HG02678 (cell line): Measurements from ENCODE around the gene CLMN.
A peak's percentile ranks its signal among the peaks of the same experiment; 100 is the strongest.

Experiments
- ATAC-seq: cut with Tn5 transposase; IDR thresholded peaks from one replicate; pipeline ENCODE4 v1.9.1; 2021; ENCODE audit warnings: mild to moderate bottlenecking, moderate library complexity; ENCODE audit not compliant: unreplicated experiment

CLMN gene

DNA sequence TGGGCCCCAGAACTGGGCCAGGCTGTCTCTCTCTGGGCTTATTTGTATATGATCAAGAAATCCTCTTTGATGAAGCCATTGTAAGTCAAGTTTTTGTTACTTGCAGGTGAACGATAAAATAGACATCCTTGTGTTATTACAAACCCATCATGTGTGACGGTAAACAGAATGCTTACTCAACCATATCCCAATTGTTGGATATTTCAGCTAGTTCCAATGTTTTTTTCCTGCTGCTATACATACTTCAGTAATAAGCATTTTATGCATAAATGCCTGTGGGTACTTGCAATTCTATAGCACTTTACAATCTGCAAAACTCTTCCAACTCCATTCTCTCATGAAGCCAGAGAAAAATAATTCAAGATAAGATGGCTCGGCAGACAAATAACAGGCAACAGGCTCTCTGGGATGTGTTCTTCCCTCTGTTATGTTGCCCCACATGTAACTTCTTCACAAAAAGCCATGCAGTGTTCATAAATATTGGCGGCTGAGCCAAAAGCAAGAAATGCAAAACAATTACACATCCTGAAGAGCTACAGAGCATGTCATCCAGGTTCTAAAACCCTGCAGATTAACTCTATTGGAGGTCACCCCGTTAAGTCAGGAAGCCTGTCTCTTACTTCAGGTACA is 69.5 kb downstream of the CLMN start:
- no peak for ATAC-seq

DNA sequence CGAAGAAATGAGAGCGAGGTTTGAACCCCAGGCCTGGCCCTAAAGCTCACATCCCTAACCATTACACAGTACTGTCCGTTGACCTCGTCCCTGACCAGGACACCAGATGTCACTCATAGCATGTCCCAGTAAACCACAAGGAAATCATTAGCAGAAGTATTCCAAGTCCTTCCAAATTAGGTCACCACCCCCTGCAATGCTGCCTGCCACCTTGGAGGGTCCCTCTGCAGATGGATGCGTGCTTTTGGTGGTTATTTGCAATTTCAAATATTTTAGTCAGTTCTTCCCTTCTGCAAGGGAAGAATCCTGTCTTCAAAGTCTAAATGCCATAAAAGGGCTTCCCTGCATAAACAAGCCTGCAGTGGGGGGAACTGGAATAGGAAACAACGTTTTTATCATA is 71.3 kb downstream of the CLMN start:
- no peak for ATAC-seq

DNA sequence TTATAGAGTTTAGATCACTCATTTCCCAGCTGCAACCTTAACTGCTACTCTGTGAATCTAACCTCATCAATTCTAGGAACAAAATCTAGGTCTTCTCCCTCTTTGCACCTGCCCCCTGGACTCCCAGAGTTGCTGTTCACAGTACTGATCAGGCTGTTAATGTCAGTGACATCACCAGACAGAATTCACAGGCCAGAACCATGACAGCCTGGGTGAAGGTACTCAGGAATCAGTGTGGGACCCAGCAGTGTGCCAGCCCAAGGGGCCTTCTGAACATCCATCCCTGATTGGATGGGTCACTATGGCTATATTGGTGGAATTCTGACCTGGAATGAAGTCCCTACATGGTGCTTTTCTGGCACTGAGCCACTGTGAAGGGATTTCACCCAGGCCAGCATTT is 72.8 kb downstream of the CLMN start:
- ATAC-seq, result no peak

DNA sequence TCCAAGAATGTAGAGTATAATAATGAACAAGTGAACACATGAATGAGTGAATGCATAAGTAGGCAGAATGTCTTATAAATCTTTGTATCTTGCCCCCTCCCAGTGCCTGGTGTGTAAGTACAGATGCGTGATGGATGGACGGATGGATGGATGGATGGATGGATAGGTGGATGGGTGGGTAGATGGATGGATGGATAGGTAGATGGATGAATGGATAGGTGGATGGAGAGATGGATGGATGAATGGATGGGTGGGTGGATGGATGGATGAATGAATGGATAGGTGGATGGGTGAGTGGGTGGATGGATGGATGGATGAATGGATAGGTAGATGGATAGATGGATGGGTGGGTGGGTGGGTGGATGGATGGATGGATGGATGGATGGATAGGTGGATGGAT is 74.4 kb downstream of the CLMN start:
- no peak for ATAC-seq

DNA sequence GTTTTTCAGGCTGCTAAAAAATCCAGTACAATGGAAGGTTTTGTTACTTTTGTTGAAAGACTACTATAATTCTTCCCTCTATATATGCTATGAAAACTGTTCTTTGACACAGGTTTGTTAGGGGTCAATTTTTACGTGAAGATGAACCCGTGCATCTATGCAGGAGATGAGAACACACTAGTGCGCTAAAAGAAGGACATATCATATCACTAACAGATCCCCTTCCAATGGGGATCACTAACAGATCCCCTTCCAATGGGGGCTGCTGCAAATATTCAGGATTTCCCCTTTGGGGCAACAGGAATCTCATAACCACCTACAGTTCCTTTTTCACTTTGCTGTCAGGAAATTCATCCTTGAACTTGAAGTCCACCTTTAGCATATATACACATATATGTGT is 75.1 kb downstream of the CLMN start:
- ATAC-seq, result no peak

DNA sequence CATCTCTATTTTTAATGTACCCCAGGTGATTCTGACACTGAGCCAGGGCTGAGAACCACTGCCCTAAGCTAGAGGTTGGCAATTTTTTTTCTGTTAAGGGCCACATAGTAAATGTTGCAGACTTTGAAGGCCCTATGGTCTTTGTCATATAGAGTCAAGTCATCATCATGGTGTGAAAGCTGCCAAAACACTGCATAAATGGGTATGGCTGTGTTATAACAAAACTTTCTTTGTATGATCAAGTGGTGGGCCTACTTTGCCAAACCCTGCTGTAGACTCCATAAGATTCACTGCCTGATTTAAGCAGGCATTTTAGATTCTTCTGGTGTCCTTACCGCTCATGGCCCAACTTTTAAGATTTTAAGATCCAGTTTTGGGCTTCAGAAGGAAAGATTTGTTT is 76.8 kb downstream of the CLMN start:
- ATAC-seq, result no peak

DNA sequence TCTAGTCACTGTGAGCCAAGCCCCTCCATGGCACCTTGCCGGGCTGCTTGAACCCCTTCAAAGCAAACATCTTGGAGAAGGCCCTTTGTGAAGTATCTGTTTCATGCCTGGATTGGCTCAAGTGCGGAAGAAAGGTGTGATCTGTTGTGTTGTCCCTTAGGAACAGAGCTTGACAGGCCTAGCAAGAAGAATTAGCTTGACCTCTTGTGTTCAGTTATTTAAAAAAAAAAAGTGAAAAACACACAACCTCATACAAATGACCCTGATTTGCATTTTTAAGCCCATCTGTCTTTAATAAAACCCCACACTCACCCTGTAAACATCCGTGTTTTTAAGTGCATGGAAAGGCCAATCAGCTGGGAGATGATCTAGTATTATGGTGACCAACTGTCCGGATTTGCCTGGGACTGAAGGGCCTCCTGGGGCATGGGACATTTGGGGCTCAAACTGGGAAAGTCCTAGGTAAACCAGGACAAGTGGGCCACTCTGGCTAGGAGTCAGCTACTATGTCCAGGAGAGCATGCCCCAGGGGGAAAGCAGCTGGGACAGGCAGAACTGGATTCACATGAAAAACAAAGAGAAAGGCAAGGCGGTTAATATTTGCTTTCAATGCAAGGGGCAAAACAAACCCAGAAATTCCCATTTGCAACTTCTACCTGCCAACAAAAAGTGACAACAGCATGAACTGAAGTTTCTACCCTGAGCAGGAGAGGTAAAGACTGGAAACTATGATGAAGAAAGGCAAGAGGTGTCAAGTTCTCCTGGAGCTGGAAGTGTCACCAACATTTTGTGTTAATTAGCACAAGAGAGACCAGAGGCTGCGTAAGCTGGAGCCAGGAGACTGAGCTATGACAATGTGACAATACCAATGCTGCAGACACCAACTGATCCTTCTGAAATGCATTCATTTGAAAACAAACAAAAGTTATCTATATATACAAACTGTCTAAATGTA is 78.6 kb downstream of the CLMN start:
- ATAC-seq, result no peak

DNA sequence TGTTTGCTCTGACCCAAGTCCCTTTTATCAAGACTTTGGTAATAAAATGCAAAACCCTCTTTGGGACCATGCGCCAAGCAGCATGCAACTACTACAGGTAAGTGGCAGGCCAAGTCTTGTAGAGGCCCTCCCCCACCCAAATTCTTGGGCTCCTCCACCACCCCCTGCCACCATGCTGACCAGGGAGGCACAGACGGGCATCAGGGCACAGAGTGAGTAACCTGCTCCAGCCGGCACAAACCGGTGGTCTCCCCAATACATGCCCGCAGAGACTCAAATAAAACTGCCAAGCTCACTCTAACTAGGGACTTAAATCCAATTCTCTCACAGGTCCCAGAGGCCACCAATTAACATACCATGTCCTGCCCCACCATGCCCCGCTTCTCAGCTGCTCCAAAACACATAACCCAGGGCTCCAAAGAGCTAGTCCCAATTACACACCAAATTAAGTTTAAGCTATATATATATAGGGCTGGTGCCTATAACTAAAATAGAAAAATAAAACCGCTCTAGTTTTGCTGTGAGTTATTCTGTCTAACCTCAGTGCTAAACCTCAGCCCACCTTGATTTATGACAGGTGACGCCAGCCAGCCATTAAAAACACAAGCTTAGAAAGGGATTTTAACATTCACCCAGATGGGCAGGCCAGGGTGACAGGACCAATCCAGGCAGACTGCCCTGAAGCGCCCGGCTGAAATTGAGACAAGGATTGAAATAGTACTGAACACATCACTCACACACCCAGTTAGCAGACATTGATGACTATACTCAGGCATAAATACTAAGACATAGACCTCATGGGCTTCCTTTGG is 81.0 kb downstream of the CLMN start:
- no peak for ATAC-seq

DNA sequence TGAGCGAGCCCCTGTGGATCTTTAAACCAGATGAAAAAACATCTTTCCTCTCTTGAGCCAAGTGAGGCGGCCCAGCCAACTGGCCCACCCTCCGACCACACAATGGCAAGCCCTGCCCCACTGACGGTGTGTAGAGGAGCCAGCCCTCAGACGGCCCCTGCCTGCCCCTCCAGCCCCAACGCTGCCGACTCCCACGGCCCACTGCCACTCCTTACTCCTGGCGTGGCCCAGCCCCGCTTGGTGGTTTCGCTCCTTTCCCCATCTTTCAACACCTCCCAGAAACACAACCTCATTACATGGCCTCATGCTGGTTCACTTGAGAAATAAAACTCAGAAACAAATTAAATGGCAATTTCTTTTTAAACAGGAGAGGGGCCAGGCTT is 81.8 kb downstream of the CLMN start:
- no peak for ATAC-seq

DNA sequence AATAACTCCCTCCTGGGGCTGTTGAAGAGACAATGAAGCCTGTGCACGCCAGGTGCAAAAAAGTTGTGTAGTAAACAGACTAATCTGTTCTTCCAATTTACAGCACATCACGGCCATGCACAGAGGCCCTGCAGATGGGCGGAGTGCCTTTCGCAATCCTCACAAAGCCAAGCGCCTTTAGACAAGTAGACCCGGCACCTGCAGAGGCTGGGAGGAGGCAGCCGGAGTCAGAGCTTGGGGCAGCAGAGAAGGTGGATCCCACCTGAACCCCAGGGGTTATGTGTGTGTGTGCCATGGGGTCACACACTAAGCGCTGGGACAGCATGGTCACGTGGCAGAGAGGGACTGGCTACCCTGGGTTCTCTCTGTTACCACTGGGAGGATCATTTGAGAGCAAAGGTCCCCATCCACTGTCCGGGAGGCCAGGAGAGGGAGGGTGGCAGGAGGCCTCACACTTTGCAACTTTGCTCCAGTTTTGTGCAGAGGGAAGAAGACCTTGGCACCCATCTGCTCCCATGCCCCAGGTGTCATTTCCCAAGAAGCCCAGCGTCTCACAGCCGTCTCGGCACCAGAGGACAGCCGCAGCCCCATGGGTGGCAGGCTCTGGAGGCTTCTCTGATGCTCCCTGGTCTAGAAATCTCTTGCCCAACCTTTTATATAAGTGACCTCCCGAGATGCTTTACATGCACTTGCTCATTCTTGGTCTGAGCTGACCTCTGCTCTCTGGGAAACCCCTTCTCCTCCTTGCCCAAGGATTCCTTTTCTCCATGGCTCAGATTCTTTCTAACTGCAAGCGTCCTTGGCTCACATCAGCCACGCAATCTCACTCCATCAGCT is 82.4 kb downstream of the CLMN start:
- no peak for ATAC-seq

DNA sequence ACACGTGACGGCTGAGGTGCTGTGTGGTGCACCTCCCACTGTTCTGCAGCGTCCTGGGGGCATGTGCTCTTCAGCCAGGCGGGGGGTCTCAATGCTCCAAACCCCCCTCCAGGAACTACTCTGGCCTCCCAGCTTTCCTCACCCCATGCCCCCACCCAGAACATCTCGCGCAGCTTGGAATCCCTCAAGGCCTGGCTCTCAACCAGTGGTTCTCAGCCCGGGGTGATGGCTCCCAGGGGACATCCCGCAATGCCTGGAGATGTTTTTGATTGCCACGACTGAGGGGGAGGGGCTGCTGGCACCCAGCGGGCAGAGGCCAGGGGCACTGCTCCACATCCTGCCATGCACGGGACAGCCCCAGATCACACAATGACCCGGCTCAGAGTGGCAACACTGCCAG is 83.5 kb downstream of the CLMN start:
- no peak for ATAC-seq

DNA sequence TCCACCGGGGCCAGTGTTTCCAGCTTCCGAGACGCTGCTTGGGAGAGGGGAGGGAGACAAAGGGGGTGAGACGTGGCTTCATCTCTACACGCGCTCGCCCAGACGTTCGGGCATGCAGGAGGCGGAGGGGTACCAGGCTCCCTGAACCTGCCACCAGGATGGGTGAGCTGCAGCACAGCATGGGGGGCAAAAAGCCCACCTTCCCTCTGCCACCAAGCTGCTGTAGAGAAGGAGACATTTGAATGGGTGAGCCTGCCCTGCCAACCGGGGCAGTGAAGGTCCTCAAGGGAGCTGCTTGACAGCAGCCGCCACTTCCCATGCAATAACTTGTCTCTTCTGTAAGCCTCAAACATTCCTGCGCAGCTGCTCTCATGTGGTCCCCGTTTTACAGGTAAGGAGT is 83.9 kb downstream of the CLMN start:
- no peak for ATAC-seq

DNA sequence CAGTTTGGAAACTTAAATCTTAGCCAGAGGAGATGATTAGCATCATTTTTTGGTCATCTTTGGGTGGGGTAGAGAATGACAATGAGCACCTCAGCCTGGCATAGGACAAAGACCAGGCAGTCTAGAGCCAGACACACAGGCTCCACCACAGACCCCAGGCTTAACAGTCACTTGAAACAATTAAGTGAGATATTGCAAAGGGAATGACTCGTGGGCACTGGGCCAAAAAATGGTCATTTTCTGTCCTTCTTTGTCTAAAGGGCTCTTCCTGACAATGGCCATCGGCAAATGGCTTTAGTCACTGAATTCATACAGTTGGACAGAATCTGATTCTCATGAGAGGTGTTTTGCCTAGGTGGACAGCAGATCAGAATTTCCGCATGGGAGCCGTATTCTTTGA is 84.4 kb downstream of the CLMN start:
- no peak for ATAC-seq

DNA sequence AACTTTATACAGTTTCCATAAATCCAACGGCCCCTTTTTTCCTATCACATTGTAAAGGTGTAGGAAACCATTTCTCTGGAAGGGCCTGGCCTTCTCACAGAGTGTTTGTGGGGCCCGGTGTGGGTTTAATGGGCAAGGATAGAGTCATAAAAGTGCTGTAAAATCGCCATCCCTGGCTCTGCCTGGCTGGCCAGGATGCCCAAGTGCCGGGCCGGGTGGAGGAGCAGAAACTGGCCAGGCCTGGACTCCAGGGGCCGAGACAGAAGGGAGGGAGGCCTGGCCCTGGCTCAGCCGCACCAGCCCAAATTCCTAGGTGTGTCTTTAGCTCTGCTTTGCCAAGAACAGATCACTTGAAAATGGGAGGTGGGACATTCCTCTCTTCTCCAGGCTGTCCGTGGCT is 85.3 kb downstream of the CLMN start:
- ATAC-seq, result no peak

DNA sequence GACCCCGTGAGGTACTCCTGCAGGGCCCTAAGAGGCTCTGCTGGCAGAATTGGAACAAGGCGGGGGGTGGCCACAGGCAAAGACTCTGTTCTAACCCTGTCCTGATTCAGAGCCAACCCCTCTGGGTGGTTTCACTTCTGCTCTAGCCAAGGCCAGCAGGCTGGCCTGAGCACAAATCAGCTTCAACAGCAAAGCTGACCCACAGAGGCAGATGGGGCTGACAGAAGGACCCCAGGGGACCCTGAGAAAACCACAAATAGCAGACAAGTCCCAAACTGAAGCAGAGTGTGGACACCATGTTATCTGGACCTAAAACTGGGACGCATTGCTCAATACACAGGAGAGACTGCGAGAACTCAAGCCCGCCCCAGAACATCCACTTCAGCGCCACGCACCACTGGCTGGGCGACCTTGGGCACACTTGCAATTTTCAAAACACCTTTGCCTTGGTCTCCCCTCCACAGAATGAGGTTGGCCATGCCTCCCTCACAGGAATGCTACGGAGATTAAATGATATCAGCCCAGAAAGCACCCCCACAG is 85.9 kb downstream of the CLMN start:
- ATAC-seq, result peak; percentile 98

DNA sequence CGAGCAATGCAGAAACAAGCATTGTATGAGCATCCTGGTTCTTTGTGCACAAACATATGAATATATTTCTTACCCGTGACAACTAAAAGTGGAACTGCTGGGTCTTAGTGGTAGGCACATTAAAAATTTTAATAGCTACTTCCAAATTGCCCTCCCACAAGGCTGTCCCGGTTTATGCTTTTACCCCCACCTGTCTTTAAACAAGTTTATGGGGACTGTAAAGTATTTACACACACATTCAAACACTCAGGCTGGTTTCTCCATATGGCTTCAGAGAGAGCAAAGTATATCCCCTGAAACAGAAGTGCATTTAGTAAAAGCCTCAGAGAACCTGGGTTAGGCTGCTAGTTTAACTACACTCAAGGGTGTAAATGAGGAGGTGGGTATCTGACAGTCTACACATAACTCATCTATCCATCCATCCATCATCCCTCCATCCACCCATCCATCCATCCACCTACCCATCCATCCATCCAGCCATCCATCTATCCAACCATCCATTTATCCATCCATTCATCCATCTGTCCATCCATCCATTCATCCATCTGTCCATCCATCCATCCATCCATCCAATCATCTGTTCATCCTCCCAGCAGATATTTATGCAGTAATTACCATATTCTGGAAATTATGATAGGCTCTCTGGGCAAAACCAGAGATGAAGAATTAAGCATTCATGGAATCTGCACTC is 86.7 kb downstream of the CLMN start:
- no peak for ATAC-seq

DNA sequence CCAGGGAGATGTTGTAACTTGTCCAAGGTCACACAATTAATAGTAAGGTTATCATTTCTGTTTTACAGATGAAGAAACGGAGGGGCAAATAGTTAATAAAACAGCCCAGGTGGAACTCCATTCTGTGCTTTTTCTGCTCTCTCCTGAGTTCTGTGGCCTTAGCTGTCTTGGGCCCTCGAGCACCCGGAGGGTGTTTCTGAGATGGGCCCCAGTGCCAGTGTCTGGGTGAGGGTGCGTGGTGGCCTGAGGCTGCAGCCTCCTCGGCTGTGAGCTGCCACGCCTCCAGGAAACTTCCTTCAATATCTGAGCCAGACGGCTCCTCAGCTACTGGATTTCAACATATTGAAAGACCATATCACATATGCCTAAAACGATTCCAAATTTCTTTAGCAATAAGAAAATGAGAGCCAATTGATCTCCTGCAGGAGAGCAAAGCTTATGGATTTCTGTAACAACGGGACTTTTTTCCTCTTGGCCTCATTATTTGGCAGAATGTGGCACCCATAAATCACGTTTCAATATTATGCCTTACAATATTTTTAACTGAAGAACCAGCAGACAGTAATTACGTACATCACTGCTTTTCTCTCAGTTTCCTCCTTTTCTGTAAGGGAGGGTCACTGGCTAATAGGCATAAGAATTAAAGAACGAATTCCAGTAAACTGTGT is 87.6 kb downstream of the CLMN start:
- ATAC-seq, result no peak

DNA sequence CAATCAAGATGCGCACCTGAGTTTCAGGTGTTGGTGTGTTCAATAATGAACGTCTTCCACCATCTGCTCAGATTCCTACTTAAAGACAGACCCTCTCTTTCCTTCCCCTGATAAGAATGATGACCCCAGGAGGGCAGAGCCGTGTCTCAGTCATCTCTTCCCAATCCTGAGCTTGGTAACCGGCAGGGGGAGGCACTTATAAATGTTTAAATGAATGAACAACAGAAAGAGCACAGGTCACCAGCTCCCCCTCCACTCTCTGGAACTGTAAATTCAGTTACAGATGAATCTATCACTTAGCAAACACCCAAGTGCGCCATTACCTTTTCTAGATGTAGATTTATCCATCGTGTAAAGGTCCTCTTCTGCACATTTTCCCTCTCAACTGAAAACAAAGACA is 90.0 kb downstream of the CLMN start:
- no peak for ATAC-seq

DNA sequence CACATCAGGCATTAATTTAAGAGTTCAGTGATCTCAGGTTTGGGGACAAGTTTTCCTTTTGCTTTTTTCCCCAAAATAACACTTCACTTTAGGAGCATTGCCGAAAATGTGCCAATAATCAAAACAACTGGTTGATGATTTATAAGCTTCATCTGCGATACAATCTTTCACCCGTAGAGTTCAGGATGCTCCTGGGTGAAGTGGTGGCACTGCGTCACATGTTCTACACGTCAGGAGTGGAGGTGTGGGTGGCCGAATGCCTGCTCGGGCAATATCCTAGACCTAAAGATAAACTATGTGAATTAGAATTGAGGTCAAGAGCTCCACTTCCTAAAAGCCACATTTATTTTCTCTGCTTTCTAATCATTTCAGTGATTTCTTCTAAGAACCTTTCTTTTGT is 91.5 kb downstream of the CLMN start:
- ATAC-seq, result no peak
